GM23338 (cell line): ENCODE results near the gene PPP1CA. TPM values are rescaled to one million over a fixed set of nuclear protein-coding genes. Genes with fewer than 3 reads are reported as not detected.

Experiments used
- ATAC-seq: fragments of 200-7000 bp; cut with Tn5 transposase; 3 replicates; pipeline ENCODE4 v1.9.1; 2020
- DNase-seq: peaks from one replicate; pipeline ENCODE4 v3.0.0-alpha.2; 2015; ENCODE audit warnings: low spot score
- H2AFZ ChIP-seq: fragments of 200-600 bp; sonication (generic); 2 replicates; pipeline ENCODE4 v1.8.0; 2016; ENCODE audit warnings: antibody characterized with exemption, mild to moderate bottlenecking, moderate library complexity
- H3F3A ChIP-seq: fragments of 200-600 bp; sonication (generic); replicated peaks from 2 replicates; pipeline ENCODE4 v1.8.0; 2017; ENCODE audit warnings: antibody characterized with exemption, mixed run types, low read depth
- H3K27ac ChIP-seq: fragments of 200-600 bp; sonication (generic); 2 replicates; pipeline ENCODE4 v1.6.1; 2016; ENCODE audit warnings: low read depth
- H3K27me3 ChIP-seq: fragments of 200-600 bp; sonication (generic); 2 replicates; pipeline ENCODE4 v1.8.0; 2016; ENCODE audit warnings: mild to moderate bottlenecking, mixed run types, moderate library complexity; ENCODE audit not compliant: insufficient read depth
- H3K36me3 ChIP-seq: fragments of 200-600 bp; sonication (generic); 2 replicates; pipeline ENCODE4 v1.8.0; 2016; ENCODE audit warnings: mild to moderate bottlenecking; ENCODE audit not compliant: insufficient read depth
- H3K4me1 ChIP-seq: fragments of 200-600 bp; sonication (generic); 2 replicates; pipeline ENCODE4 v1.8.0; 2016; ENCODE audit warnings: mild to moderate bottlenecking, moderate library complexity; ENCODE audit not compliant: insufficient read depth
- H3K4me2 ChIP-seq: fragments of 200-600 bp; sonication (generic); 2 replicates; pipeline ENCODE4 v1.7.1; 2017; ENCODE audit warnings: mixed run types
- H3K4me3 ChIP-seq: fragments of 200-600 bp; sonication (generic); 2 replicates; pipeline ENCODE4 v1.6.1; 2016; ENCODE audit warnings: mixed run types
- H3K79me2 ChIP-seq: fragments of 200-600 bp; sonication (generic); replicated peaks from 2 replicates; pipeline ENCODE4 v1.8.0; 2017; ENCODE audit warnings: mild to moderate bottlenecking; ENCODE audit not compliant: insufficient read depth
- H3K9me2 ChIP-seq: fragments of 200-600 bp; sonication (generic); 2 replicates; pipeline ENCODE4 v1.8.0; 2017; ENCODE audit not compliant: insufficient read depth
- H4K20me1 ChIP-seq: fragments of 200-600 bp; sonication (generic); replicated peaks from 2 replicates; pipeline ENCODE4 v1.8.0; 2017; ENCODE audit warnings: mild to moderate bottlenecking; ENCODE audit not compliant: insufficient read depth
- H3K27ac Mint-ChIP-seq: 2 replicates; pipeline ENCODE4 v1.8.0; 2020; ENCODE audit warnings: inconsistent platforms, mild to moderate bottlenecking, moderate library complexity, mixed read lengths
- H3K27me3 Mint-ChIP-seq: 3 replicates; pipeline ENCODE4 v1.8.0; 2022; ENCODE audit warnings: low read depth, mild to moderate bottlenecking, moderate library complexity, mixed read lengths, inconsistent platforms; ENCODE audit not compliant: insufficient read depth, poor library complexity
- H3K36me3 Mint-ChIP-seq: 3 replicates; pipeline ENCODE4 v1.8.0; 2021; ENCODE audit warnings: low read depth, mild to moderate bottlenecking, inconsistent platforms, moderate library complexity, mixed read lengths
- H3K4me1 Mint-ChIP-seq: 3 replicates; pipeline ENCODE4 v1.8.0; 2020; ENCODE audit warnings: mild to moderate bottlenecking, inconsistent platforms, mixed read lengths
- H3K4me3 Mint-ChIP-seq: 3 replicates; pipeline ENCODE4 v1.8.0; 2021; ENCODE audit warnings: moderate library complexity, mild to moderate bottlenecking, inconsistent platforms, mixed read lengths
- H3K9me3 Mint-ChIP-seq: 3 replicates; pipeline ENCODE4 v1.8.0; 2020; ENCODE audit warnings: moderate library complexity, mild to moderate bottlenecking, inconsistent platforms, mixed read lengths
- CREB1 ChIP-seq: fragments of 250-450 bp; sonication (Bioruptor Pico); IDR thresholded peaks from 2 replicates; pipeline ENCODE4 v1.5.0; 2020; ENCODE audit warnings: low read depth, mild to moderate bottlenecking, moderate library complexity
- EZH2 ChIP-seq: fragments of 200-600 bp; sonication (generic); IDR thresholded peaks from one replicate; pipeline ENCODE4 v1.8.0; 2017; ENCODE audit warnings: antibody characterized with exemption, mild to moderate bottlenecking, low read depth; ENCODE audit not compliant: unreplicated experiment
- EZH2phosphoT487 ChIP-seq: fragments of 200-600 bp; sonication (generic); IDR thresholded peaks from one replicate; pipeline ENCODE4 v1.8.1; 2018; ENCODE audit warnings: antibody characterized with exemption; ENCODE audit not compliant: unreplicated experiment
- NANOG ChIP-seq: IDR thresholded peaks from 2 replicates; pipeline ENCODE4 v1.6.1; 2016; ENCODE audit warnings: antibody characterized with exemption, borderline replicate concordance
- POLR2AphosphoS5 ChIP-seq: IDR thresholded peaks from 2 replicates; pipeline ENCODE4 v1.6.1; 2016; ENCODE audit warnings: antibody characterized with exemption, low read depth
- STAT1 ChIP-seq: IDR thresholded peaks from one replicate; pipeline ENCODE4 v1.6.1; 2016; ENCODE audit warnings: antibody characterized with exemption; ENCODE audit not compliant: unreplicated experiment
- ZNF114 ChIP-seq: fragments of 250-450 bp; sonication (Bioruptor Pico); IDR thresholded peaks from 2 replicates; pipeline ENCODE4 v1.5.0; 2020; ENCODE audit warnings: mild to moderate bottlenecking, moderate library complexity
- ZNF331 ChIP-seq: fragments of 250-450 bp; sonication (Bioruptor Pico); IDR thresholded peaks from 2 replicates; pipeline ENCODE4 v1.5.0; 2020; ENCODE audit warnings: low read depth, mild to moderate bottlenecking, moderate library complexity
- polyA plus RNA-seq: library from polyadenylated mRNA; unstranded; fragments of >200 nt; fragmentation: Nextera tagmentation; extraction: Ambion mirVana; gene quantifications from 2 replicates; pipeline ENCODE4 v1.2.1, GENCODE V29; 2016
- total RNA-seq: library from RNA; depleted of rRNA; stranded (reverse); fragments of >200 nt; shearing (Covaris generic); gene quantifications from 2 replicates; pipeline ENCODE4 v1.2.3, GENCODE V29; 2014
- TF ChIP-seq, protein P1 (sequence below): fragments of 250-450 bp; sonication (Bioruptor Pico); IDR thresholded peaks from 2 replicates; pipeline ENCODE4 v1.5.0; 2020; ENCODE audit warnings: mild to moderate bottlenecking, moderate library complexity
- TF ChIP-seq, protein P2 (sequence below): IDR thresholded peaks from one replicate; pipeline ENCODE4 v1.6.1; 2018; ENCODE audit warnings: antibody characterized with exemption; ENCODE audit not compliant: unreplicated experiment
- TF ChIP-seq, protein P3 (sequence below), 2 experiments: fragments of 200-600 bp in 1 of 2; sonication (generic) in 1 of 2; conservative IDR thresholded peaks; 2 replicates each; pipeline versions ENCODE4 v1.5.1 to v1.6.1; 2016 to 2017; ENCODE audit warnings: antibody characterized with exemption in 2 of 2, low read depth in 2 of 2, mild to moderate bottlenecking in 2 of 2, moderate library complexity in 1 of 2

PPP1CA gene
- total and polyA plus RNA-seq, 2 experiments from 2014 or later: 217 to 237 TPM

DNA sequence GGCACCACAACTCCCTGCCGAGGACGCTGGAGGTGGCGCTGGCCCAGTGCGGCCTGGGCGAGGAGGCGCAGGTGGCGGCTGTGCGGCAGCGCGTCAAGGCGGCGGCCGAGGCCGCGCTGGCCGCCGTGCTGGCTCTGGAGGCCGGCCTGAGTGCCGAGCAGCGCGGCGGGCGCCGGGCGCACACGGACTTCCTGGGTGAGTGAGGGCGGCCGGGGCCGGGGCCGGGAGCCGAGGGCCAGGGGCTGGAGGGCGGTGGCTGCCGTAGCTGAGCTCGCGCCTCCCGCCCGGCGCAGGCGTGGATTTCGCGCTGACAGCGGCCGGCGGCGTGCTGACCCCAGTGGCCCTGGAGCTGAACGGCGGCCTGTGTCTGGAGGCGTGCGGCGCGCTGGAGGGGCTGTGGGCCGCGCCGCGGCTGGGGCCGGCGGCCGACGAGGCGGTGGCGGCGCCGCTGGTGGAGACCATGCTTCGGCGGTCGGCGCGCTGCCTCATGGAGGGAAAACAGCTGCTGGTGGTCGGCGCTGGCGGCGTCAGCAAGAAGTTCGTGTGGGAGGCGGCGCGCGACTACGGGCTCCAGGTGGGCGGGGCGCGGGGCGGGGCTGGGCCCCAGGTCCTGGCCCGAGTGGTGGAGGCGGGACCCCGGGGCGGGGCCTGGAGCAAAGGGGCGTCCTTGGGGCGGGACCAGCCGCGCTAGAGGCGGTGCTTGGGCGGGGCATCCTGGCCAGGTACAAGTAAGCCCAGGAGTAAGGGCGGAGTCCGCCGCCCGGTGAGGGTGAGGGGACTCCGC is 19.2 kb upstream of the PPP1CA start (continued):
- TF ChIP-seq, protein P1, sequence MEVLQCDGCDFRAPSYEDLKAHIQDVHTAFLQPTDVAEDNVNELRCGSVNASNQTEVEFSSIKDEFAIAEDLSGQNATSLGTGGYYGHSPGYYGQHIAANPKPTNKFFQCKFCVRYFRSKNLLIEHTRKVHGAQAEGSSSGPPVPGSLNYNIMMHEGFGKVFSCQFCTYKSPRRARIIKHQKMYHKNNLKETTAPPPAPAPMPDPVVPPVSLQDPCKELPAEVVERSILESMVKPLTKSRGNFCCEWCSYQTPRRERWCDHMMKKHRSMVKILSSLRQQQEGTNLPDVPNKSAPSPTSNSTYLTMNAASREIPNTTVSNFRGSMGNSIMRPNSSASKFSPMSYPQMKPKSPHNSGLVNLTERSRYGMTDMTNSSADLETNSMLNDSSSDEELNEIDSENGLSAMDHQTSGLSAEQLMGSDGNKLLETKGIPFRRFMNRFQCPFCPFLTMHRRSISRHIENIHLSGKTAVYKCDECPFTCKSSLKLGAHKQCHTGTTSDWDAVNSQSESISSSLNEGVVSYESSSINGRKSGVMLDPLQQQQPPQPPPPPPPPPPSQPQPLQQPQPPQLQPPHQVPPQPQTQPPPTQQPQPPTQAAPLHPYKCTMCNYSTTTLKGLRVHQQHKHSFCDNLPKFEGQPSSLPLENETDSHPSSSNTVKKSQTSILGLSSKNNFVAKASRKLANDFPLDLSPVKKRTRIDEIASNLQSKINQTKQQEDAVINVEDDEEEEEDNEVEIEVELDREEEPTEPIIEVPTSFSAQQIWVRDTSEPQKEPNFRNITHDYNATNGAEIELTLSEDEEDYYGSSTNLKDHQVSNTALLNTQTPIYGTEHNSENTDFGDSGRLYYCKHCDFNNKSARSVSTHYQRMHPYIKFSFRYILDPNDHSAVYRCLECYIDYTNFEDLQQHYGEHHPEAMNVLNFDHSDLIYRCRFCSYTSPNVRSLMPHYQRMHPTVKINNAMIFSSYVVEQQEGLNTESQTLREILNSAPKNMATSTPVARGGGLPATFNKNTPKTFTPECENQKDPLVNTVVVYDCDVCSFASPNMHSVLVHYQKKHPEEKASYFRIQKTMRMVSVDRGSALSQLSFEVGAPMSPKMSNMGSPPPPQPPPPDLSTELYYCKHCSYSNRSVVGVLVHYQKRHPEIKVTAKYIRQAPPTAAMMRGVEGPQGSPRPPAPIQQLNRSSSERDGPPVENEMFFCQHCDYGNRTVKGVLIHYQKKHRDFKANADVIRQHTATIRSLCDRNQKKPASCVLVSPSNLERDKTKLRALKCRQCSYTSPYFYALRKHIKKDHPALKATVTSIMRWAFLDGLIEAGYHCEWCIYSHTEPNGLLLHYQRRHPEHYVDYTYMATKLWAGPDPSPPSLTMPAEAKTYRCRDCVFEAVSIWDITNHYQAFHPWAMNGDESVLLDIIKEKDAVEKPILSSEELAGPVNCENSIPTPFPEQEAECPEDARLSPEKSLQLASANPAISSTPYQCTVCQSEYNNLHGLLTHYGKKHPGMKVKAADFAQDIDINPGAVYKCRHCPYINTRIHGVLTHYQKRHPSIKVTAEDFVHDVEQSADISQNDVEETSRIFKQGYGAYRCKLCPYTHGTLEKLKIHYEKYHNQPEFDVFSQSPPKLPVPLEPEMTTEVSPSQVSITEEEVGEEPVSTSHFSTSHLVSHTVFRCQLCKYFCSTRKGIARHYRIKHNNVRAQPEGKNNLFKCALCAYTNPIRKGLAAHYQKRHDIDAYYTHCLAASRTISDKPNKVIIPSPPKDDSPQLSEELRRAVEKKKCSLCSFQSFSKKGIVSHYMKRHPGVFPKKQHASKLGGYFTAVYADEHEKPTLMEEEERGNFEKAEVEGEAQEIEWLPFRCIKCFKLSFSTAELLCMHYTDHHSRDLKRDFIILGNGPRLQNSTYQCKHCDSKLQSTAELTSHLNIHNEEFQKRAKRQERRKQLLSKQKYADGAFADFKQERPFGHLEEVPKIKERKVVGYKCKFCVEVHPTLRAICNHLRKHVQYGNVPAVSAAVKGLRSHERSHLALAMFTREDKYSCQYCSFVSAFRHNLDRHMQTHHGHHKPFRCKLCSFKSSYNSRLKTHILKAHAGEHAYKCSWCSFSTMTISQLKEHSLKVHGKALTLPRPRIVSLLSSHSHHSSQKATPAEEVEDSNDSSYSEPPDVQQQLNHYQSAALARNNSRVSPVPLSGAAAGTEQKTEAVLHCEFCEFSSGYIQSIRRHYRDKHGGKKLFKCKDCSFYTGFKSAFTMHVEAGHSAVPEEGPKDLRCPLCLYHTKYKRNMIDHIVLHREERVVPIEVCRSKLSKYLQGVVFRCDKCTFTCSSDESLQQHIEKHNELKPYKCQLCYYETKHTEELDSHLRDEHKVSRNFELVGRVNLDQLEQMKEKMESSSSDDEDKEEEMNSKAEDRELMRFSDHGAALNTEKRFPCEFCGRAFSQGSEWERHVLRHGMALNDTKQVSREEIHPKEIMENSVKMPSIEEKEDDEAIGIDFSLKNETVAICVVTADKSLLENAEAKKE (CRISPR knock-in tag): no peak
- TF ChIP-seq, protein P2, sequence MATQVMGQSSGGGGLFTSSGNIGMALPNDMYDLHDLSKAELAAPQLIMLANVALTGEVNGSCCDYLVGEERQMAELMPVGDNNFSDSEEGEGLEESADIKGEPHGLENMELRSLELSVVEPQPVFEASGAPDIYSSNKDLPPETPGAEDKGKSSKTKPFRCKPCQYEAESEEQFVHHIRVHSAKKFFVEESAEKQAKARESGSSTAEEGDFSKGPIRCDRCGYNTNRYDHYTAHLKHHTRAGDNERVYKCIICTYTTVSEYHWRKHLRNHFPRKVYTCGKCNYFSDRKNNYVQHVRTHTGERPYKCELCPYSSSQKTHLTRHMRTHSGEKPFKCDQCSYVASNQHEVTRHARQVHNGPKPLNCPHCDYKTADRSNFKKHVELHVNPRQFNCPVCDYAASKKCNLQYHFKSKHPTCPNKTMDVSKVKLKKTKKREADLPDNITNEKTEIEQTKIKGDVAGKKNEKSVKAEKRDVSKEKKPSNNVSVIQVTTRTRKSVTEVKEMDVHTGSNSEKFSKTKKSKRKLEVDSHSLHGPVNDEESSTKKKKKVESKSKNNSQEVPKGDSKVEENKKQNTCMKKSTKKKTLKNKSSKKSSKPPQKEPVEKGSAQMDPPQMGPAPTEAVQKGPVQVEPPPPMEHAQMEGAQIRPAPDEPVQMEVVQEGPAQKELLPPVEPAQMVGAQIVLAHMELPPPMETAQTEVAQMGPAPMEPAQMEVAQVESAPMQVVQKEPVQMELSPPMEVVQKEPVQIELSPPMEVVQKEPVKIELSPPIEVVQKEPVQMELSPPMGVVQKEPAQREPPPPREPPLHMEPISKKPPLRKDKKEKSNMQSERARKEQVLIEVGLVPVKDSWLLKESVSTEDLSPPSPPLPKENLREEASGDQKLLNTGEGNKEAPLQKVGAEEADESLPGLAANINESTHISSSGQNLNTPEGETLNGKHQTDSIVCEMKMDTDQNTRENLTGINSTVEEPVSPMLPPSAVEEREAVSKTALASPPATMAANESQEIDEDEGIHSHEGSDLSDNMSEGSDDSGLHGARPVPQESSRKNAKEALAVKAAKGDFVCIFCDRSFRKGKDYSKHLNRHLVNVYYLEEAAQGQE: no peak
- TF ChIP-seq NANOG: no peak

DNA sequence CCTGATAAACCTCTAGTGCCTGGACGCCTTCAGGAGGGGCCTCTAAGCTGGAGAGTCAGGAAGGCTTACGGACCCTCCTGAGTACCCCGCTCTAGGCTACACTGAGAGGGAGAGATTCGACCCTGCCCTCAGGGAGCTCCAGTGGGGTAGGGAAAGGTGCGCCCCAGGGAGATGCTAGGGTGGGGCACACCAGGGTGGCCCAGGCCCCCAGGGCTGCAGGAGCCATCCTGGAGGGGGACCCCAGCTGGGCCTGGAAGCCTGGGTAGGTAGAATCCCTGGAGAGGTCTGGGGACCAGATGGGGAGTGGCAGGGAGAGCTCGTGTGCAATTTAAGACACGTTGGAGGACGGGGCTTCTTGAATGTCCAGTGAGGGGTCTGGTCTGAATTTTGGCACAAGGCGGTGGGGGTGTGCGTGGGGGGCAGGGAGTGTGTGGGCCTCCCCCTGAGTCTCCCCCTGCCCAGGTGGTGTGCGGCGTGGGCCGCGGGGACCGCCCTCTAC is 18.5 kb upstream of the PPP1CA start:
- no peaks in the 10 kb centered on the region; the same call in 2 of the 3 replicates for H3K9me3 Mint-ChIP-seq
- H3K4me1 ChIP-seq: peaks cover 15% of the 10 kb centered on the region; the same call in 1 of the 2 replicates
- no peak for ATAC-seq
- no peak for TF ChIP-seq CREB1 (CRISPR knock-in tag)
- TF ChIP-seq, protein P3, sequence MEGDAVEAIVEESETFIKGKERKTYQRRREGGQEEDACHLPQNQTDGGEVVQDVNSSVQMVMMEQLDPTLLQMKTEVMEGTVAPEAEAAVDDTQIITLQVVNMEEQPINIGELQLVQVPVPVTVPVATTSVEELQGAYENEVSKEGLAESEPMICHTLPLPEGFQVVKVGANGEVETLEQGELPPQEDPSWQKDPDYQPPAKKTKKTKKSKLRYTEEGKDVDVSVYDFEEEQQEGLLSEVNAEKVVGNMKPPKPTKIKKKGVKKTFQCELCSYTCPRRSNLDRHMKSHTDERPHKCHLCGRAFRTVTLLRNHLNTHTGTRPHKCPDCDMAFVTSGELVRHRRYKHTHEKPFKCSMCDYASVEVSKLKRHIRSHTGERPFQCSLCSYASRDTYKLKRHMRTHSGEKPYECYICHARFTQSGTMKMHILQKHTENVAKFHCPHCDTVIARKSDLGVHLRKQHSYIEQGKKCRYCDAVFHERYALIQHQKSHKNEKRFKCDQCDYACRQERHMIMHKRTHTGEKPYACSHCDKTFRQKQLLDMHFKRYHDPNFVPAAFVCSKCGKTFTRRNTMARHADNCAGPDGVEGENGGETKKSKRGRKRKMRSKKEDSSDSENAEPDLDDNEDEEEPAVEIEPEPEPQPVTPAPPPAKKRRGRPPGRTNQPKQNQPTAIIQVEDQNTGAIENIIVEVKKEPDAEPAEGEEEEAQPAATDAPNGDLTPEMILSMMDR (conservative IDR thresholded peaks at IDR 0.05; ENCODE audit: low read depth in 2 of 2): no peak
- no peak for TF ChIP-seq ZNF331 (CRISPR knock-in tag)
- TF ChIP-seq EZH2phosphoT487: no peak
- TF ChIP-seq EZH2: no peak
- no peak for TF ChIP-seq STAT1
- no peak for TF ChIP-seq POLR2AphosphoS5
- TF ChIP-seq NANOG: no peak
- TF ChIP-seq ZNF114 (CRISPR knock-in tag): no peak

More for the DNA sequence above, 18.5 kb upstream of the PPP1CA start:
- H3K36me3 ChIP-seq: no peaks in the 10 kb centered on the region
- no peaks in the 10 kb centered on the region for H4K20me1 ChIP-seq
- H3K4me1 Mint-ChIP-seq: peaks cover 19% of the 10 kb centered on the region
- peak overlapping the region; percentile 83 for H3K4me2 ChIP-seq
- H3K4me3 ChIP-seq: peak overlapping the region; percentile 67
- H3K9me2 ChIP-seq: no peaks in the 10 kb centered on the region
- no peak overlapping the region for H2AFZ ChIP-seq
- peak overlapping the region; percentile 69 for H3K4me3 Mint-ChIP-seq
- peaks cover 21% of the 10 kb centered on the region for H3K27me3 Mint-ChIP-seq
- no peak for DNase-seq
- no peak overlapping the region for H3K27ac Mint-ChIP-seq
- 0 out of 2 replicates have a peak, but pooled peaks cover 5% of the 10 kb centered on the region for H3K27me3 ChIP-seq
- no peaks in the 10 kb centered on the region for H3F3A ChIP-seq
- H3K36me3 Mint-ChIP-seq: no peaks in the 10 kb centered on the region
- no peaks in the 10 kb centered on the region for H3K79me2 ChIP-seq
- H3K27ac ChIP-seq: no peak overlapping the region
